GM20000 (cell line): Measurements from ENCODE around the gene ABHD4.

ENCODE experiments used
- DNase-seq: peaks from one replicate; pipeline ENCODE4 v3.0.0; 2012; ENCODE audit warnings: low spot score
- CTCF ChIP-seq: IDR thresholded peaks from 2 replicates; pipeline ENCODE4 v1.5.1; 2012; ENCODE audit warnings: mild to moderate bottlenecking, control low read depth; ENCODE audit errors: extremely low read depth, missing control alignments

The ABHD4 gene

GRCh38 chr14:22658946-22659345 lies 60.8 kb downstream of the ABHD4 start:
- DNase-seq = no peak
- no peak for TF ChIP-seq CTCF

- no peak for DNase-seq
- TF ChIP-seq CTCF = no peak
These were observed 62.6 kb downstream of the ABHD4 start for GRCh38 chr14:22660654-22661053.
